Measurements from ENCODE around the gene COL5A3.
"Not testable (repeated sequence)": the region's sequence is repeated elsewhere in the genome, so short reads cannot be mapped to it uniquely, and the experiment has no call there.

COL5A3 gene

DNA sequence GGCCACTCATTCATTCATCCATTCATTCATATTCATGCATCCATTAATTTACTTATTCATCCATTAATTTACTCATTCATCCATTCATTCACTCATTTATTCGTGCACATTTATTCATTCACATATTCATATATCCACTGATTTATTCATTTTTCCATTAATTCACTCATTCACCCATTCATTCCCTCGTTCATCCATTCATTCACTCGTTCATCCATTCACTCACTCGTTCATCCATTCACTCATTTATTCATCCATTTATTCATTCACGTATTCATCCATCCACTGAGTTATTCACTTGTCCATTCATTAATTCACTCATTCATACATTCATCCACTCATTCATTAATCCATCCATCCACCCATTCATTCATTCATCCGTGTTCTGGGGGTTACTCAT lies 38.2 kb downstream of the COL5A3 start:
- DNase-seq (ENCODE audit: insufficient read length, low spot score) (no peak), FAIRE-seq (no peak)

DNA sequence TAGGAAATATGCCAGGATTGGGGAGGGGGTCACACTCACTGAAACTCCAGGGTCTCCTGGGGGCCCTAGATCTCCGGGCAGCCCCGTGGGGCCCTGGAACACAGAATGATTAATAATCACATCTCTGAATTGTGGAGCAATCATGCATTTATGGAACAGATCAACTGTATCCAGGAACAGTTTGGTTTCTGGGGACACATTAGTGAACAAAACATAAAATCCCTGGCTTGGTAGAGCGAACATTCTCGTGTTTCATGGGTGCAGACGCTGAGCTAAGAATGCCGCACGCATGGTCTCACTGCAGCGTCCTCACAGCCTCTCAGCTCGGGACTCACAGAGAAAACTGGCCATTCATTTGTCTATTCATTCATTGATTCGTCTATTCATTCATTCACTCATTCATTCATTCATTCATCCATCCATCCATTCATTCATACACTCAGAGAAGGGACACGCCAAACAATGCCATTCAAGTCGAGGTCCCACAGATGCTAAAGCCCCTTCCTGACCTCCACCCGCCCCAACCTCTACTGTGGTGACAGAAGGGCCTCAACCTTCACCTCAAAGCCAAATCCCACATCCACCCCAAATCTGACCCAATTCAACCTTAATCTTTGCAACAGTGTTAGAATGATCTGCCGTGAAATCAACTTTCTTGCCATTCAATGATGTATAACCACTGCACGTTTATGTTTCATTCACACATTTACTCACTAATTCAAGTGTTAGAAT lies 39.0 kb downstream of the COL5A3 start:
- FAIRE-seq (no peak), DNase-seq (ENCODE audit: insufficient read length, low spot score) (no peak)

GRCh38 chr19:9970481-9970880 lies 39.8 kb downstream of the COL5A3 start:
- no peak for FAIRE-seq
- DNase-seq (ENCODE audit: insufficient read length, low spot score): no peak

- FAIRE-seq: no peak
- DNase-seq (ENCODE audit: insufficient read length, low spot score): no peak
Measured at GRCh38 chr19:9969688-9969975, 40.7 kb downstream of the COL5A3 start.

DNA sequence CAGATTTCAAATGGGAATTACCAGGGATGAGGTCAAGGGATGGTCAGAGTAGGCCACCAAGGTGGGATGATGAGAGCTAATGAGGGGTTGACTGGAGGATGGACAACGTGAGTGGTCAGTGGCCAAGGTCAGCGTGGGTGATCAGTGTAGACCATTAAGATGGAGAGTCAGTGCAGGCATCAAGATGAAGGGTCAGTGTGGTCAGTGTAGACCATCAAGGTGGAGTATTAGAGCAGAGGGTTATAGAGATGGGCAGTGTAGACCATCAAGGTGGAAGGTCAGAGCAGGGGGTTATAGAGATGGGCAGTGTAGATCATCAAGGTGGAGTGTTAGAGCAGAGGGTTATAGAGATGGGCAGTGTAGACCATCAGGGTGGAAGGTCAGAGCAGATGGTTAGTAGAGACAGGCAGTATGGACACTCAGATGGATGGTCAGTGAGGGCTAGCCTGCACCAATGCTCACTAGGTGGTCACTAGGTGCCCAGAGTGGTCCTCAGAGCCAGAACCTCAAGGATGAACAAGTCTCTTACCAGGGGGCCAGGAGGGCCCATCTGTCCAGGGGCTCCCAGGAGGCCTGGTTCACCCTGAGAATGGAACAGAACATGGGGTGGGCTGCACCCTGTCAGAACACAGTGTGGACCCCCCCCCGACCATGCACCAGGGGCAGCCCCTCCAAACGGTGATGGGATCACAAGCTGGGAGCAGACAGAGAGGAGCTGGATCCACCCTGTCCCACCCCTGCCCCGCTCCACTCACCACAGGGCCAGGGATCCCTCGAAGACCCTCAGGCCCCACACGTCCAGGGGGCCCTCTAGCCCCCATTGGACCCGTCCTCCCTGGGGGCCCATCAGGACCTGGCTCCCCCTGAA lies 41.2 kb downstream of the COL5A3 start:
- no peak for DNase-seq (ENCODE audit: insufficient read length, low spot score)

GRCh38 chr19:9967326-9967725 lies 43.0 kb downstream of the COL5A3 start:
- no peak for DNase-seq (ENCODE audit: insufficient read length, low spot score)
- no peak for FAIRE-seq

More for the DNA sequence above, 41.2 kb downstream of the COL5A3 start:
- no peak for FAIRE-seq

- DNase-seq (ENCODE audit: insufficient read length, low spot score) (no peak), FAIRE-seq (no peak)
Measured at GRCh38 chr19:9966448-9966847, 43.9 kb downstream of the COL5A3 start.

DNA sequence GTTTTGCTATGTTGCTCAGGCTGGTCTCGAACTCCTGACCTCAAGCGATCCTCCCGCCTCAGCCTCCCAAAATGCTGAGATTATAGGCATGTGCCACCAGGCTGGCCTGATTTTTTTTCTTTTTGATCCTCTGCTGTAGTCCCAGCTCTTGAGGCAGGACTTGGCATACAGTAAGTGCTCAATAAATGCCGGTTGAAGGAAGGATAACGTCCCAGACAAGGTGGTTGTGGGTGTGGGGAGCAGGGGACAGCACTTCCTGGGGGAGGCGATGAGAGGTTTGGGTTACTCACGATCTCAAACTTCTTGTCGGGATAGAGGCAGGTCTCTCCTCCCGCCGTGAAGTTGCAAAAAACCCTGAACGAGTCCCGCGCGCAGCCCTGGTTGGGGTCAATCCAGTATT lies 44.3 kb downstream of the COL5A3 start:
- DNase-seq (ENCODE audit: insufficient read length, low spot score) (no peak), FAIRE-seq (no peak)

- FAIRE-seq: no peak
- DNase-seq (ENCODE audit: insufficient read length, low spot score): no peak
Measured at GRCh38 chr19:9962623-9963290, 47.5 kb downstream of the COL5A3 start.

- DNase-seq (ENCODE audit: insufficient read length, low spot score) (no peak), FAIRE-seq (no peak)
Measured at GRCh38 chr19:9961103-9961502, 49.2 kb downstream of the COL5A3 start.

- DNase-seq (ENCODE audit: insufficient read length, low spot score): no peak
- no peak for FAIRE-seq
Measured at GRCh38 chr19:9958379-9958821, 51.9 kb downstream of the COL5A3 start.

DNA sequence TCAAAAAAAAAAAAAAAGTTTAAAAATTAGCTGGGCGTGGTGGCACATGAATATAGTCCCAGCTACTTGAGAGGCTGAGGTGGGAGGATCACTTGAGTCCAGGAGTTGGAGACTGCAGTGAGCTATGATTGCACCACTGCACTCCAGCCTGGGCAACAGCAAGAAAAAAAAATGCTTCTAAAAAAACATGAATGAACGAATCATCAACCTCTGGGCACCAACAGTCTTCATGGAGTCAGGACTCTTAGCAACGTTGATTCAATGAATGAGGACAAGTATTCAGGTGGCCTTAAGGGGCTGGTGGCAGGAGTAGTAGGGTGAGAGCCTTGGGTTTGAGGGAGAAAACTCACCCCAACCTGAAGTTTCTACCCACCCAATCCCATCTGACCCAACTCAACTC lies 53.3 kb downstream of the COL5A3 start:
- DNase-seq (ENCODE audit: insufficient read length, low spot score) (no peak), FAIRE-seq (no peak)

GRCh38 chr19:9953802-9954542 lies 56.3 kb downstream of the COL5A3 start:
- DNase-seq (ENCODE audit: insufficient read length, low spot score) (no peak), FAIRE-seq (no peak)

DNA sequence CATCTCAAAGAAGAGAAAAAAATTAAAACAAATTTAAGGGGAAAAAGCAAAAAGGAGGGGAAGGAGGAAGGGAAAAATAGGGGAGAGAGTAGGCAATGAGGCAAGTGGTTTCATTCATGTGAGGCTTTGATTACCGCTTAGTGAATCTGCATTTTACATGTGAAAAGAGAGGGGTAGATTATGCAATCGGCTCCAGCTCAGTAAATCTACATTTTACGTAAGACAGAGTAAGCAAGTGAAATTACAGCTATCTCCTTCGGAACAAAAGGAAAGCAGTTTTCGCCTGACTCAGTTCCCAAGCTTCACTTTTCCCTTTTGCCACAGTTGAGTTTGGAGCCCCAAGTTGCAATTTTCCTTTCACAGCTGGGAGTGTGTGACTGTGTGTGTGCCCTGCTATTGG lies 58.0 kb downstream of the COL5A3 start:
- no peak for FAIRE-seq
- DNase-seq (ENCODE audit: insufficient read length, low spot score): no peak

GRCh38 chr19:9947441-9947840 lies 62.9 kb downstream of the COL5A3 start:
- no peak for FAIRE-seq
- DNase-seq (ENCODE audit: insufficient read length, low spot score): no peak

GRCh38 chr19:9946528-9947125 lies 63.7 kb downstream of the COL5A3 start:
- FAIRE-seq: not testable (repeated sequence)

GRCh38 chr19:9945319-9945966 lies 64.9 kb downstream of the COL5A3 start:
- DNase-seq (ENCODE audit: insufficient read length, low spot score): no peak
- FAIRE-seq: no peak

More at GRCh38 chr19:9946528-9947125, 63.7 kb downstream of the COL5A3 start:
- not testable (repeated sequence) for DNase-seq (ENCODE audit: insufficient read length, low spot score)

GRCh38 chr19:9943744-9944143 lies 66.6 kb downstream of the COL5A3 start:
- FAIRE-seq (no peak), DNase-seq (ENCODE audit: insufficient read length, low spot score) (no peak)

GRCh38 chr19:9941671-9942070 lies 68.6 kb downstream of the COL5A3 start:
- no peak for DNase-seq (ENCODE audit: insufficient read length, low spot score)
- no peak for FAIRE-seq

DNA sequence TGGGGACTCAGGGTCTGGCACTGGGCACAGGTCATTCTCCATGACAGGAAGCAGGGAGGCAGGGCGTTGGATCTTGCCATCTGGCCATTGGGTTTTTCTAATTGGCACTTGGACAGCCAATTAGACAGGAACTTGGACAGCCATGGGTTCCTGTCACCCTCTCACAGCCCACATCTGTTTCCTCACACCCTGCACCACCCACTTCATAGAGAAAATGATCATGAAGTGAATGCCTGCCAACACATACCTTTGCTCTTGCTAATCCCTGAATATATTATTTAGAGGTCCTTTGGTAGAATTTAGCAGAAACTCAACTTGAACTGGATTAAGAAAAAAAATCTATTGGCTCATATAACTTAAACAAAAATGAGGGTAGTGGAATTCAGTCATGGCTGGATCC lies 69.1 kb downstream of the COL5A3 start:
- FAIRE-seq (no peak), DNase-seq (ENCODE audit: insufficient read length, low spot score) (no peak)

Measured in GM19239 (cell line).